Measurements from ENCODE around the gene ZNF326. TPM values are rescaled to one million over a fixed set of nuclear protein-coding genes. Genes with fewer than 3 reads are reported as not detected.
"Not testable (repeated sequence)": the region's sequence is repeated elsewhere in the genome, so short reads cannot be mapped to it uniquely, and the experiment has no call there.

The ZNF326 gene
- total RNA-seq, 1 donor from 2014 or later: 6.7 TPM

DNA sequence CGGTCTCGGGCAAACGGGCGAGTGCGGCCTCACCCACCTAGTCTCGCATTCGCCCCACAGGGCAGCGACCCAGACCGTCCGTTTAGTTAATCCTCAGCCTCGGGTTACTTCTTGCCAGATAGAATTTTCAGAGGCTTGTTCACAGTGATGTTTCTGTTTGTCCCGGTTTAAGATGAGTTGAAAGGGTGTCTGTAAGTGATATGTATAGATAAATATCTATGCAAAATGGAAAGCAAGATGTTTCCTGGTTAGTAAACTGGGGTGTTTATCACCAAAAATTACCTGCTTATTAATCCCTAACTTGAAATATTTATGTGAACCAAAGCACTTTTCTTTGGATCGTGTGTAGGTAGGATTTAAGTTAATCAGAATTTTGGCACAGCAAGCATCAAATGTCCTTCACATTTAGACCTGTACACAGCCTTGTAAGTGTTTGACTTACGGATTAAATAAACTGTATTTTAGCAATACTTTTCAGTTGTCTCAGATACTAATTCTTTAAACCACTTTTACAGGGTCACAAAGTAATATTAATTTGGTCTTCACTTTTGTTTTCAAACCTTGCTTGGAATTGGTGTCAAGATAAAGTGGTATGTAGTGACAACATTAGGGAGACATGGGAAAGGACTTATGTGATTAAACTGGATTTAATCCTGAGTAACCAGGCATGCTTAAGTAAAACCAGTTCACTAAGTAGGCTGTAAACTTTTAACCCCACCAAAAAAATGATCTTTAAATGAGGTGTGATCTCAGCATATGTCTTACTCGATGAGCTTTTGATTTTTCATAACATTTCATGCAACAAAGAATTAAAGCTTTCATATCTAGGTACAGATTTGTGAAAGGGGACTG lies 914 bp downstream of the ZNF326 start:
- peak; percentile 17 to 20 for DNase-seq (ENCODE audit: low read depth in 2 of 2)

DNA sequence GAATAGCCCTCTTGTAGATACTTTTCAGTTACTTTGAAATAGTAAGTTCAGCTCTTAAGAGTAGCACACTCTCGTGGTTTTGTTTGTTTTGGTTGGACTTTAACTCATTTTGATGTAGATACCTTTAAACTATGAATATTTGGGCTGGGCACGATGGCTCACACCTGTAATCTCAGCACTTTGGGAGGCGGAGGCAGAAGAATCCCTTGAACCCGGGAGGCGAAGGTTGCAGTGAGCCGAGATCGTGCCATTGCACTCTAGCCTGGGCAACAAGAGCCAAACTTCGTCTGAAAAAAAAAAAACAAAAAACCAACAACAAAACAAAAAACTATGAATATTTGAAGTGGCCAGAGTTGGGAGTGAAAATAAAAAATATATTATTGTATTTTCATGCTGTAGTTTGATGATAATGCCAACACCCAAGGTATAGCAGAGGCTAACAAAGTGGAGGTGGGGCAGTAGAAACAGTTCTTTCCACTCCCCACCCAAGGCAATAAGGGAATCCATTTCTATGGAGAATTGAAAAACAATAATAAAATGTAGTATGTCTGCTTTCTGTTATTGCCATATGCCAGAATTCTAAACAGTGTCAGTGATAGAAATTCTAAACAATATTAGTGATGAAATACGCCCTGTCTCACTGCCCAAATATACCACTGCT lies 1.7 kb downstream of the ZNF326 start:
- no peak for DNase-seq (ENCODE audit: low read depth in 2 of 2)

GRCh38 chr1:89997152-89997551 lies 2.2 kb downstream of the ZNF326 start:
- not testable (repeated sequence) for DNase-seq (ENCODE audit: low read depth in 2 of 2)

GRCh38 chr1:89998306-89998705 lies 3.4 kb downstream of the ZNF326 start:
- DNase-seq (ENCODE audit: low read depth in 2 of 2): no peak

DNA sequence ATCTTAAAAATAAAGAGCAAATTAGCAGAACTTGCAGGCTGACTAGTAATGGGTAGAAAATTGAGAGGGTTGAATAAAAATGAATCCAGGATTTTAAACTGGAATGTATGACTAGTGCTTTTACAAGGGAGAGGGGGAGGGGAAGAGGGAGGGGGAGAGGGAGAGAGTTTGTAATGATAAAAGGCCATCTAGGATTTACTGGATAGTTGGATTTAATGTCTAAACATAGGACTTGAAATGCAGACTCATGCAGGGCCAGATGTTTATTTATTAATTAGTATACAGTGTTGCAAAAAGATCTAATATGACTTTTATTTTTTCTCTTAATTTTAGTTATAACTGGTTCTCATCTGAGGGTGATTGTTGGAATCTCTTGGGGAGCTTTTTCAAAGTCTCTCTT lies 4.3 kb downstream of the ZNF326 start:
- no peak for DNase-seq (ENCODE audit: low read depth in 2 of 2)

DNA sequence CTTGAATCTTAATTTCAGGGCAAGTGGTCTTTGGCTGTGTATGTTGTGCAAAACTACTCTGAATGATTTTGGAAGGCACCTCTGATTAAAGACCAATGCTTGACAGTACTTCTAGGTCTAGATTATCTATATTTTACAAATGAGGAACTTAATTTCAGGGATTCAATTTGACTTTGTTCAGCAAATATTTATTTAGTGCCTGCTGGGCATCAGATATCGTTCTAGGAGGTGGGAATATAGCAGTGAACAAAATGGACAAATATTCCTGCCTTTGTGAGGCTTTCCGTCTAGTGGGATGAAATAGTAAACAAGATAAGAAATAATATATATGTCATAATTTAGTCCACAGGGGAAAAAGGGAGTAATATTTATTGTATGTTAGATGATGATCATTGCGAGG lies 4.7 kb downstream of the ZNF326 start:
- no peak for DNase-seq (ENCODE audit: low read depth in 2 of 2)

GRCh38 chr1:90000934-90001676 lies 6.2 kb downstream of the ZNF326 start:
- no peak for DNase-seq (ENCODE audit: low read depth in 2 of 2)

DNA sequence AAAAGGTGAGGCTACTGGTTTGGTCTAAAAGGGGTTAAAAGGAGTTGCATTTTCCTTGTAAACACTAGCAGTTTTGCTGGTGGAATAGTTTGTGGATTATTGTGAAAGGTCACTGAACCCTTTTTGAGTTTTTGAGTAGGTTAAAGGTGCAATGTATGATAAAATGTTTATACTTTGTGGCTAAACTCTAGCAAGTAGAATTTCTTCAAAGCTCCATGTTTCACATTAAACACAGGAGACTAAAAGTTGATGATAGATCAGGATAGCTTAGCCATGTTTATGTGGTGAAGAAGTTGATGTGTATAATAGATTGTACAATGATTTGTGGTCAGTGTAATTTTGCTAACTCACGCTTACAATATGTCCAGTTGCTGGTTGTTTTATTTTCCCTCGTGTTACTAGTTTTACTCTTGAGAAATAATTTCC lies 13.1 kb downstream of the ZNF326 start:
- DNase-seq (ENCODE audit: low read depth in 2 of 2): no peak

DNA sequence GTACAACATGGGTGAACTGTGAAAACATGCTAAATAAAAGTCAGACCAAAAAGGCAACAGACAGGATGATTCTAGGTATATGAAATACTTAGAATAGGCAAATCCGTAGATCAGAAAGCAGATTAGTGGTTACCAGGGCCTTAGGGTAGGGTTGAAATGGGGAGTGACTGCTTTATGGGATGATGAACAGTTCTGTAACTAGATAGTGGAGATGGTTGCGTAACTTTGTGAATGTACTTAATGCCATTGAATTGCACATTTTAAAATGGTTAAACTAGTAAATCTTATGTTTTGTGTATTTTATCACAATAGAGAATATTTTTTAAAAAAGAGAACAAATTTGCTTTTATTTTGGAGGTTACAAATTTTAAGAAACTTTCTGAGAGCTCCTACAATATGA lies 17.4 kb downstream of the ZNF326 start:
- DNase-seq (ENCODE audit: low read depth in 2 of 2): no peak

- DNase-seq (ENCODE audit: low read depth in 2 of 2): no peak
These were observed 28.8 kb downstream of the ZNF326 start for GRCh38 chr1:90023691-90024090.

DNA sequence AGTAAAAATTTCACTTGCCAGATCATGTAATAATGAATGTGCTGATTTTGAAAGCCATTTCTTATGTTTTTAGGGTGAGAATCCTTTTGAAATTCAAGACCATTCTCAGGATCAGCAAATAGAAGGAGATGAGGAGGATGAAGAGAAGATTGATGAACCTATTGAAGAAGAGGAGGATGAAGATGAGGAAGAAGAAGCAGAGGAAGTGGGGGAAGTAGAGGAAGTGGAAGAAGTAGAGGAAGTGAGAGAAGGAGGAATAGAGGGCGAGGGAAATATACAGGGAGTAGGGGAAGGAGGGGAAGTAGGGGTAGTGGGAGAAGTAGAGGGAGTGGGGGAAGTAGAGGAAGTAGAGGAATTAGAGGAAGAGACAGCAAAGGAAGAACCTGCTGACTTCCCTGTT lies 32.4 kb downstream of the ZNF326 start:
- DNase-seq (ENCODE audit: low read depth in 2 of 2): no peak

DNA sequence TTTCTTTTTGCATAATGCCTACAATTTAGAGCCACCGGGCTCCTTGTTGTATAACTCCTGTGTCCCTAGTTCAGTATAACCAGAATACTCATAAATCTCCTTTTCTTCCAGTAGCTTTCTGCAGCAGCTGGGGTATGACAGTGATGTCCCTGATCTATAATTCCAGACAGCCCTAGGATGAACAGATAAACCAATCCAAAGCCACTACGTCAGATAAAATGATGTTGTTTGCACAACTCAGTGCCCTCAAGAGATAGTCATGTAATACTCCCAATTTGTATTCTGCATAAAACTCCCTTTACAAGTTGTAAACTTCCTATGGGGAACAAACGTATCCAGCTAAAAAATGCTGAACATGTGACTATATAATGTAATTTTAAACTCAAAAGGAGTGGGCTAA lies 44.7 kb downstream of the ZNF326 start:
- no peak for DNase-seq (ENCODE audit: low read depth in 2 of 2)

- no peak for DNase-seq (ENCODE audit: low read depth in 2 of 2)
These were observed 48.7 kb downstream of the ZNF326 start for GRCh38 chr1:90043586-90043985.

GRCh38 chr1:90044346-90044745 lies 49.4 kb downstream of the ZNF326 start:
- no peak for DNase-seq (ENCODE audit: low read depth in 2 of 2)

DNA sequence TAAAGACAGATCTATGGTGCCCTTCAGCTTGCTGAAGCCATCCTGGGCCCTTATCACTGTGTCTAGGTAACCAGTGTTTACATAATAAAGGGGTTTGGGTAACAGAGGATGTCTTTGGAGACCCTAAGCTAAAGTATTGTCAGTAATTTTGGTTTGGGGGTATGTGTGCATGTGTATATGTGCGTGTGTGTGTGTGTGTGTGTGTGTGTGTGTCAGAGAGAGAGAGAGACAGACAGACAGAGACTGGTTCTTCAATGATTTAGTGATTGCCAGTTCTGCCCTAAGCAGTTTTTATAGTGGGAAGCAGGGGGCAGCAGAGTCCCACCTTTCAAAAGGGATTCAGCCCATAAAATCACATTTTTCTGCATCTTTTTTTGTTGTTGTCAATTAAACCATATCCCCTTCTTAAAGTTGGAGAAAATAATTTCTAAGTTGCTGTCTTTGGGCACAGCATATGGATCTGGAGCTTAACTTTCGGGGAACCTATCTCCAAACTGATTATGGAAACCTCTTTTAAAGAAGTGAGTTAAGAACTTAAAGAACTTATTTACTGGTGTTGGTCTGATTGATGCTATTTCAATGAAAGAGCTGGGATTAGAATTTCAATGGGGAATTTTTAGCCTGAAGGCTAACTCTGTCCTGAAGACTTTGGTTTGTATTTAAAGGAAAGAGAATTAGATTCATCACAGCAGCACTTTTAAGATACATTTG lies 51.1 kb downstream of the ZNF326 start:
- peak; percentile 40 to 48 for DNase-seq (ENCODE audit: low read depth in 2 of 2)

DNA sequence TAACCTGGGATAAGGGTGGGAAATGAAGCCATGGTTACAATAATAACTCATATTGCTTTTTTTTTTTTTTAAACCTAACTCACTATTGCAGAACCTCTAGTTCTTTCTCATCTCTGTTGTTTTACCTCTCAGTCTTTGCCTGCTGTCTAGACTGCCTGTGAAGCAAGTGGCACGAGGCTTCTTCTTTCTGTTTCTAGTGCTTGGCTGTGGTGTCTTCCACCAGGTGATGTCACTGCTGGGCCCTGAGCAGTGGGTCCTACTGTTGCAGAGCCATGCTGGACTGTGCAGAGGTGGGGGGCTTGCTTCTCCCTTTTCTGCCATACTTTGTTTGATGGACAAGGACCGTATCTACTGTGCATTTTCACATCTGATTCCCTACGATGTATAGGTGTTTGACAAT lies 51.7 kb downstream of the ZNF326 start:
- no peak for DNase-seq (ENCODE audit: low read depth in 2 of 2)

DNA sequence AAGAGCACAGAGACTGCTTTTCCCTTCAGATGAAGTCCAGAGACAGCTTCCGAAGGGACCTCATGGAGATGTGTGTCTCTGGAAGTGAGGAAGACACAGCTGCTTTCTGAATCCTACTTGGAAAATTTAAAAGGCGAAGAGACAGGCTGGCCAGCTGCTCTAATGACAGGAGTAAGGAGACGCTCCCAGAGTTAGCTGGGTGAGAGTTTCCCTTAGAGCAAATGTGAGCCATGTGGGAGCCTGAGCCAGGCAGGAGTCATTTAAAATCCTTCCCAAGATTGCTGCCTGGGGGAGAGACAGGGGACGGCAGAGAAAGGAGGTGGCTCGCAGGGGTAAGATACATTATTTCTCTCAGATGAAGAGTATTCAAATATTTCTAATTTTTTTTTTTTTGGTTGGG lies 53.1 kb downstream of the ZNF326 start:
- no peak for DNase-seq (ENCODE audit: low read depth in 2 of 2)

GRCh38 chr1:90062700-90063643 lies 68.1 kb downstream of the ZNF326 start:
- DNase-seq (ENCODE audit: low read depth in 2 of 2): not testable (repeated sequence)

GRCh38 chr1:90064109-90064508 lies 69.2 kb downstream of the ZNF326 start:
- DNase-seq (ENCODE audit: low read depth in 2 of 2): not testable (repeated sequence)

DNA sequence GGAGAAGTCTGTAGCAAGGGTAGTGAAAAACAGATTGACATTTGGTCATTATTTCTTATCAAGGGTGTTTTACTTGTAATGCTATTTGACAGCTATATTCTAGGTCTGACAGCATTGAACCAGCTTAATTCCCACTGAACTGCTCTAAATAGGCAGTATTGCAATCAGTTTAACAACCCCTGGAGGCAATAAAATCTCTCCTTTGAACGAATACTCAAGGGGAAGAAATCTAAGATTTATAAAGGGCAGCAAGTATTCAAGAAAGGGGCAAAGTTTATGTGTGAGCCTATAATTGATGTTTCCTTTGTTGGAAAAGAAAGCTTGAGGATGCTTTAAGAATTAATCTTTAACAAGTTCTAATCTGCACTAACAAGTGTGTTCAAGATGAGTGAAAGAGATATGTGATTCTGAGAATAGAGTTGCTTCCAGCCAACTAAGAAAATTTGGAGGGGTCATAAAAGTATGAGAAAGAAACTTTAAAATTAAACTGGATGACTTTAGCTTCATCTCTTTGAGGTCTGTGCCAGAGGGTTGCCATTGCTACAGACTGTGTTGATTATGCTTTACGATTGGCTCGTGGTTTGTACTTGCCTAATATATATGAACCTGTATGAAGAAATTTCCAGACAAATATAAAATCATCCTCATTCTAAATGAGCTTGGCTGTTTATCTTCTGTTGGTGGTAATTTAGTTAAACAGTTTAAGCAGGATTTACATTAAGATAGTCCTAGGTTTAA lies 72.5 kb downstream of the ZNF326 start:
- DNase-seq (ENCODE audit: low read depth in 2 of 2): no peak
